IPS-11a (cell line): Measurements from ENCODE around the gene DNAJC27.

Source experiments
- H3K4me3 ChIP-seq: one replicate; pipeline ENCODE4 v1.5.1; 2013; ENCODE audit warnings: low read depth, low read length, control low read depth

The DNAJC27 gene

GRCh38 chr2:24926602-24927252, 45.0 kb downstream of the DNAJC27 start:
- no peak overlapping the region for H3K4me3 ChIP-seq

DNA sequence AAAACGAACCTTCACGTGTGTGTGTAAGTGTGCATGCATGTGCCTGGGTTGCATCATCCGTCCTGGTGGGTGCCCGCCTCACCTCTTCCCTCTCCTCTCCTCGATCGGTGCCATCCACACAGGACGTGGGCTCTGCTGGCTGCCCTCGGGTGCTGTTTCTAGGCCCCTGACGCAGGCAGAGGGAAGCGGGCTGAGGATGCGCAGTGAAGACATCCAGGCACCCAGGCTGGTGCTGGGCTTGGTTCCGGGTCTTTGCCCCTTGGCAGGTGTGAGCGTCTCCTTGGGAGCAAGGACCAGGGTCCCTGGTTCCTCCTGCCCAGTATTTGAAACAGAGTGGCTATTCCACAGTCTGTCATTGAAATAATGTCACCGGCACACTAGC, 45.5 kb downstream of the DNAJC27 start:
- no peak overlapping the region for H3K4me3 ChIP-seq

DNA sequence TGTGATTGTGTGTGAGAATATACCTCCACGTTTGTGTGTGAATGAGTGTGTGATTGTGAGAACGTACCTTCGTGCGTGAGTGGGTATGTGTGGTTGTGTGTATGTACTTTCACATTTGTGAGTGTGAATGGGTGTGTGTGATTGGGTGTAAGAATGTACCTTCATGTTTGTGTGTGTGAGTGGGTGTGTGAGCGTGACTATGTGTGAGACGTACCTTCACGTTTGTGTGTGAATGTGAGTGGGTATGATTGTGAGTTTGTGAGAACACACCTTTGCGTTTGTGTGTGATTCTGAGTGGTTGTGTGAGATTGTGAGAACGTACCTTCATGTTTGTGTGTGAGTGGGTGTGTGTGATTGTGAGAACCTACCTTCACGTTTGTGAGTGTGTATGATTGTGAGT, 45.9 kb downstream of the DNAJC27 start:
- H3K4me3 ChIP-seq: no peak overlapping the region

- no peak overlapping the region for H3K4me3 ChIP-seq
Observed at GRCh38 chr2:24924732-24925131, 47.0 kb downstream of the DNAJC27 start.

- H3K4me3 ChIP-seq: no peak overlapping the region
Observed at GRCh38 chr2:24924266-24924665, 47.5 kb downstream of the DNAJC27 start.

- no peak overlapping the region for H3K4me3 ChIP-seq
Observed at GRCh38 chr2:24923106-24923505, 48.6 kb downstream of the DNAJC27 start.

GRCh38 chr2:24922556-24922955, 49.2 kb downstream of the DNAJC27 start:
- no peak overlapping the region for H3K4me3 ChIP-seq

GRCh38 chr2:24920809-24921441, 50.8 kb downstream of the DNAJC27 start:
- peak overlapping the region; percentile 56 for H3K4me3 ChIP-seq

DNA sequence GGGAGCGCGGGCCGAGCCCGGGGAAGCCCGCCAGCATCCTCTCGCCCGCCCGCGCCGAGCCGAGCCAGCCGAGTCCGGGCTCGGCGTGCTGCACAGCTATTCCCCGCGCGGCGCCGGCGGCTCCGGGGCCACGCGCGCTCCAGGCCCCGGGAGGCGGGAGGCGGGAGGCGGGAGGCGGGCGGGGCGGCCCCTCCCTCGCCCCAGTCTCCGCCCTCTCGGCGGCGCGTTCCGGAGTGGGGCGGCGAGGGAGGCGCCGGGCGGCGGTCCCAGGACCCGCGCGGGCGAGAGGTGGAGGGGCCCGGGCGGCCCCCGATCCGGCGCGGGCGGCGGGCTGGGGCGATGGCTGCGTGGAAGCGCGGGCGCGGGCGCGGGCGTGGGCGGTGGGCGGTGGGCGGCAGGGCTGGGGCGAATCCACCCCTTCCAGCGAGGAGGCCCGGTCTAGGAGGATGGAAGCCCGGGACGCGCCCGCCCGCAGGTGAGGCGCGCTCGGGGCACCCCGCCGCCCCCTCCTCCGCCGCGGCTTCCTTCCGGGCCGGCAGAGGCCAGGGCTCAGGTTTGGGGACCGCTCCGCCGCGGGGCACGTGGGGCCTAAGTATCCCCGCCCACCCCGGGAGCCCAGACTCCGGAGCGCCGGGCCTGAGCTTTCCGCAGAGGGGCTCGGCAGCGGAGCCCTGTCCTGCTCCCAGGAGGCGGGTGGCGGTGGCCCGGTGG, 51.5 kb downstream of the DNAJC27 start, which contains the start of gene ADCY3:
Gene ADCY3, minus strand, starts transcription at position 140 of the 711 bp plus-strand sequence. CDS start 1,250 bp downstream, outside the sequence.
- H3K4me3 ChIP-seq: peak within 1 kb of the TSS; percentile 56

DNA sequence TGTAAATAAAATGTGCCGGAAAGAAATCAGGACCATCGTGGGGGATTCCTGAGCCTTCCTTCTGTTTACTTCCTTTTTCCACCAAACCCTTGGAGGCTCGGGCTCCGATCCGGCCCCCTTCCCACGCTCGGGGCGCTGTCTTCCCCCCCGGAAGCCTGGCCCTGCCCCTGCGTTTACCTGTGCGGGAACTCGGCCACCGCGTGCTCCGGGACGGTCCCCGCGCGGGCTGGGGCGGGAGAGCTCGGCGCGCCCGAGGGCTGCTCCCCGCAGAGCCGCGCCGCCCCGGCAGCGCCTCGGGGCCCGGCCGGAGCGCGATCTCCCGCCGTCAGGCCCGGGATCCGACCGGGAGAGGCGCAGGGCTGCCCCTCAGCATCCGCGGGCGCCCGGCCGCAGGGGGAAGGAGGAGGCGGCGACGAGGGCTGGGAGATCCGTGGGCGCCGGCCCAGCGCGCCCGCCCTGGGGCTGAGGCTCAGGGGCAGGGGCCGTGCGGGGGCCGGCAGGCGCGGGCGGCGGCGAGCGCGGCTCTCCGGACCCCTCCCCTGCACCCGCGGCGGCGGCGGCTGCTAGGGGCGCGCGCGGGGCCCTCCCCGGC, 52.2 kb downstream of the DNAJC27 start:
- peak overlapping the region; percentile 35 for H3K4me3 ChIP-seq

- peak overlapping the region; percentile 35 for H3K4me3 ChIP-seq
Observed at GRCh38 chr2:24919037-24919505, 52.7 kb downstream of the DNAJC27 start.

DNA sequence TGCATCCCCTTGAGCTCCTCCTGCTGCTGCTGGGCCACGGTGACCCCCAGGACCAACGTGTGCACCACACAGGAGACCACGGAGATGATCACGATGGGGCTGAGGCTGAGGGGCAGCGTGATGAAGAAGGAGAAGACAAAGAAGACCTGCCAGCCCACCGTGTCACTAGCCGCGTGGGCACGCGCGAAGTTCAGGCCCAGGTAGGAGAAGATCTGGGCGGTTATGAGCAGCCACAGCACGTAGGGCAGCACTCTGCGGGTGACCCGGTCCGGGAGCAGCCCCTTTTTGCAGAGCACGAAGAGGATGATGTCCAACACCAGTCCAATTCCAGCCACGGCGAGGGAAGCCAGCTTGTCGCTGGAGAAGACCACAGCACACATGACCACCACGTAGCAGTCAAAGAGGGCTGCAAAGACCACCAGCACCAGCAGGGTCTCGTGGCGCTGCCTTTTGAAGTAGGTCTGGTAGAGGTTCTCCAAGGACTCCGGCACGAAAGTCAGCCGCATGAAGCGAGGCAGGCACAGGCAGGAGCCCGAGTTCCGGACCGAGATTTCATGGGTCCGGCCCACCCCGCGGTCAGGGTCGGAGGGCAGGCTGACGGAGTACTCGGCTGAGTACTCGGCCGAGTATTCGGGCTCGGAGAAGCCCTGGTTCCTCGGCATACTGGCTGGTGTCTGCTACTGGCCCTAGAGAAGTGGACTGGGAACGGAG, 53.3 kb downstream of the DNAJC27 start:
- H3K4me3 ChIP-seq: no peak overlapping the region

GRCh38 chr2:24917731-24918325, 53.9 kb downstream of the DNAJC27 start:
- no peak overlapping the region for H3K4me3 ChIP-seq

GRCh38 chr2:24917086-24917485, 54.7 kb downstream of the DNAJC27 start:
- no peak overlapping the region for H3K4me3 ChIP-seq

GRCh38 chr2:24915796-24916195, 56.0 kb downstream of the DNAJC27 start:
- H3K4me3 ChIP-seq: no peak overlapping the region

DNA sequence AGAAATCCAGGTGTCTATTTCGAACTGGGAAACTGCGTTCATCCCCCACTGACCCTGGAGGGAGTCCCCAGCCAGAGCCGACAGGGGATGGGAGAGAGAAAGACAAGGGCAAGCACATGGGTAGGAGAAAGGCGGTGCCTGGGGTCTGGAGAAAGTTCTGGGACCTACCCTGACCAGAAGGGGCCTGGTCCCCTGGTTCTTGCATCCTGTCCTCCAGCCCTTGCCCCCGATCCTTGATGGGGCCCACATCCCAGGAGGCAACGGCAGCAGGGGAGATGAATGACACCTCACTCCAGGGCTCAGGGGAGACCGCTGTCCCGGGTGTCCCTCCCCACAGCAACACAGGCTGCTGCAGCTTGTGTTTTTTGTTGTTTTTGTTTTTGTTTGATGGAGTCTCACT, 56.6 kb downstream of the DNAJC27 start:
- no peak overlapping the region for H3K4me3 ChIP-seq

GRCh38 chr2:24914713-24915112, 57.0 kb downstream of the DNAJC27 start:
- no peak overlapping the region for H3K4me3 ChIP-seq

- H3K4me3 ChIP-seq: no peak overlapping the region
Observed at GRCh38 chr2:24913911-24914310, 57.8 kb downstream of the DNAJC27 start.

- H3K4me3 ChIP-seq: no peak overlapping the region
Observed at GRCh38 chr2:24912986-24913385, 58.8 kb downstream of the DNAJC27 start.

DNA sequence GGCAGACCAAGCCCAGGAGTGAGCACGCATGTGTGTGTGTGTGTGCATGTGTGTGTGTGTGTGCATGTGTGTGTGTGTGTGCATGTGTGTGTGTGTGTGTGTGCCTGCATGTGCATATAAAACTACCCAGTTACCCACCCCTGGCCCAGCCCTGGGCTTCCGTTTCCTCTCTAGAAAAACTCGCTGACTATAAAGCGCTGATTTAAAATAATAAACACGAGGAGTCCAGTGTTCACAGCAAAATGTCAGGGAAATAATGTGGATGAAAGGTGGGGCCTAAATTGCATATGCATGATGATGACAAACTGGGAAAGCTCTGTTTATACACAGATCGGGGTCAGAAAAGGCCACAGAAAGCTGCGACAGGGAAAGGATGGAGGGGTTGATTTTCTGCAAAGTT, 59.2 kb downstream of the DNAJC27 start:
- no peak overlapping the region for H3K4me3 ChIP-seq

GRCh38 chr2:24910245-24910644, 61.5 kb downstream of the DNAJC27 start:
- no peak overlapping the region for H3K4me3 ChIP-seq
